Posterior vena cava (tissue), 2 donors: ENCODE results near the gene HTT. TPM values are rescaled to one million over a fixed set of nuclear protein-coding genes. Genes with fewer than 3 reads are reported as not detected.

Source experiments
- DNase-seq: peaks from one replicate; pipeline ENCODE4 v3.0.0-alpha.2; 2020; ENCODE audit warnings: low spot score
- intact Hi-C, 2 donors: fragments of 100-400 bp; cut with DNase I; formaldehyde crosslinking; loops; one replicate each; pipeline versions ENCODE4 v1.14.1 to v1.14.2; 2022 to 2023
- total RNA-seq, 2 donors: library from RNA; stranded (reverse); fragmentation: NEBNext Ultra II Directional; extraction: Animal tissue kit (Norgen Biotek cat#: 25700); gene quantifications; one replicate each; pipeline ENCODE4 v1.2.1, GENCODE V29; 2021
- donor health status: DM: yes; HTN: yes; CAD: no.
- donor health status: DM: yes; HTN: yes; CAD: no.

The HTT gene
- total RNA-seq, 2 donors from 2014 or later = 47.4 to 49.0 TPM

- intact Hi-C loops = no loop called here
- DNase-seq = peak; percentile 66
Observed at GRCh38 chr4:3223346-3223745, 148.9 kb downstream of the HTT start.

GRCh38 chr4:3223956-3224748 is 149.7 kb downstream of the HTT start:
- DNase-seq = peak; percentile 66
- intact Hi-C loops = no loop called here

- DNase-seq = peak; percentile 55
- intact Hi-C loops = loop anchor here in 1 of 2 donors (5.0 kb wide), 1 partner anchor 168 kb away; no protein-coding TSS in a partner anchor
Observed at GRCh38 chr4:3225071-3225850, 150.8 kb downstream of the HTT start.

GRCh38 chr4:3225936-3226335 is 151.5 kb downstream of the HTT start:
- peak; percentile 48 for DNase-seq
- intact Hi-C loops = loop anchor here in 1 of 2 donors (5.0 kb wide), 1 partner anchor 169 kb away; no protein-coding TSS in a partner anchor

GRCh38 chr4:3226467-3226866 is 152.0 kb downstream of the HTT start:
- DNase-seq = peak; percentile 79
- intact Hi-C loops = loop anchor here in 1 of 2 donors (5.0 kb wide), 1 partner anchor 169 kb away; no protein-coding TSS in a partner anchor

GRCh38 chr4:3226944-3227343 is 152.5 kb downstream of the HTT start:
- DNase-seq = peak; percentile 41
- intact Hi-C loops = loop anchor here in 1 of 2 donors (5.0 kb wide), 1 partner anchor 170 kb away; no protein-coding TSS in a partner anchor

- DNase-seq = peak; percentile 69
- intact Hi-C loops = loop anchor here in 1 of 2 donors (5.0 kb wide), 1 partner anchor 171 kb away; no protein-coding TSS in a partner anchor
Observed at GRCh38 chr4:3227878-3228675, 153.6 kb downstream of the HTT start.

- peak; percentile 56 for DNase-seq
- intact Hi-C loops = loop anchor here in 1 of 2 donors (5.0 kb wide), 1 partner anchor 172 kb away; no protein-coding TSS in a partner anchor
Observed at GRCh38 chr4:3228881-3229280, 154.4 kb downstream of the HTT start.

GRCh38 chr4:3229328-3229727 is 154.8 kb downstream of the HTT start:
- peak; percentile 42 for DNase-seq

GRCh38 chr4:3229964-3230363 is 155.5 kb downstream of the HTT start:
- peak; percentile 71 for DNase-seq
- intact Hi-C loops = loop anchor here in 1 of 2 donors (5.0 kb wide), 1 partner anchor 173 kb away; no protein-coding TSS in a partner anchor

More at GRCh38 chr4:3229328-3229727, 154.8 kb downstream of the HTT start:
- intact Hi-C loops = loop anchor here in 1 of 2 donors (5.0 kb wide), 1 partner anchor 172 kb away; no protein-coding TSS in a partner anchor

GRCh38 chr4:3231471-3231870 is 157.0 kb downstream of the HTT start:
- intact Hi-C loops = no loop called here
- no peak for DNase-seq

- DNase-seq = no peak
- intact Hi-C loops = no loop called here
Observed at GRCh38 chr4:3232001-3232400, 157.5 kb downstream of the HTT start.

GRCh38 chr4:3232871-3233271 is 158.4 kb downstream of the HTT start:
- no peak for DNase-seq
- intact Hi-C loops = no loop called here

GRCh38 chr4:3233391-3234071 is 159.1 kb downstream of the HTT start:
- no peak for DNase-seq
- intact Hi-C loops = no loop called here

GRCh38 chr4:3234171-3235029 is 159.9 kb downstream of the HTT start:
- intact Hi-C loops = no loop called here
- DNase-seq = no peak

- DNase-seq = no peak
- intact Hi-C loops = no loop called here
Observed at GRCh38 chr4:3235030-3235345, 160.5 kb downstream of the HTT start.

GRCh38 chr4:3235581-3235980 is 161.1 kb downstream of the HTT start:
- intact Hi-C loops = no loop called here
- no peak for DNase-seq
